ENCODE results near the gene FRMD4B.

The FRMD4B gene

DNA sequence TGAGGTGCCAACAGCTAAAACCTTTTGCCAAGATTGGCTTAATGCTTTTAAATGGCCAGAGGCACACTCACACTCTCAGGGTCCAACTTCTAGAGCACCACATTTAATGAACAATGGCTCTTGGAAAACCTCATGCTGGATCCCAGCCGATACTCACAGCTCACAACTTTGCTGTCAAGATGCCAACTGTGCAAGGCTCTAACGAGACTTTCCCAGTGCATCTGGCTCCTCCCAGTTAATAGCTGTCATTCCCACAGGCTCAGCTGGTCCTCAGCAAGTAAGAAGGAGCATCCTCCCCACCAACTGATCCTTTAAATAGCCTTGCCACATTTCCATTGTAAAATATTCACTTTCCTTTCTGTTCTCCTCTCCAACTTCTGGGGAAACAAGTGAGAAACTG is 20.3 kb upstream of the FRMD4B start:
- H3K36me3 ChIP-seq (ENCODE audit: control insufficient read depth in 5 of 5, insufficient read depth in 5 of 5, low read length in 5 of 5): no peaks in the 10 kb centered on the region
- H3K4me1 ChIP-seq (ENCODE audit: control insufficient read depth in 5 of 5, insufficient read depth in 5 of 5, low read length in 5 of 5): peaks cover 0 to 23% (median 15%) of the 10 kb centered on the region in 5 donors
- no peak overlapping the region for H3K9ac ChIP-seq (ENCODE audit: low read length in 5 of 5)
- H3K9me3 ChIP-seq (ENCODE audit: control insufficient read depth in 5 of 5, low read length in 5 of 5): peaks cover 6 to 14% (median 11%) of the 10 kb centered on the region in 5 donors
- no peak overlapping the region for H3K4me3 ChIP-seq (ENCODE audit: low read depth in 1 of 5, low read length in 5 of 5)
- peaks cover 0 to 8% (median 0%) of the 10 kb centered on the region in 5 donors for H3K27me3 ChIP-seq (ENCODE audit: control insufficient read depth in 5 of 5, insufficient read depth in 4 of 5, low read length in 5 of 5)
- H3K27ac ChIP-seq (ENCODE audit: low read depth, low read length): no peak overlapping the region

DNA sequence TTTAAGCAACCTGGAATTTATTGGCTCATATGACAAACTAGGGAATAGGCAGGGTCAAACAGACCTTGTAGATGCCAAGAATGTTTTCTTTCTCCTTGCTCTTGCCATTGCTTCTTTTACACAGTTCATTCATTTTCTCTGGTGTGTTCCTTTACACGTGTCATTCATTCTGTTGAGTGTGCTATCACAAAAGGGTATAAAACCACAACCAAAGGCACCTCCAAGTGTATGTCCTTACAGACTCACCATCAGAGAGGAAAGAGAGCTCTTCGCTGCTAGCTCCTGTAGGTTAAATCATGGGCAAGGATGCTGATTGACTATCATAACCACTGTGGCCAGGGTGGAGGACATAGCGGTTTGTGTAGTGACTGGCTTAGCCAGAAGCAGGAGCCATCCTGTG is 19.2 kb upstream of the FRMD4B start:
- Histone ChIP-seq H3K9me3 (ENCODE audit: control insufficient read depth in 5 of 5, low read length in 5 of 5) (peaks cover 6 to 14% (median 11%) of the 10 kb centered on the region in 5 donors), H3K36me3 (ENCODE audit: control insufficient read depth in 5 of 5, insufficient read depth in 5 of 5, low read length in 5 of 5) (no peaks in the 10 kb centered on the region), H3K27ac (ENCODE audit: low read depth, low read length) (no peak overlapping the region), H3K27me3 (ENCODE audit: control insufficient read depth in 5 of 5, insufficient read depth in 4 of 5, low read length in 5 of 5) (peaks cover 0 to 6% (median 0%) of the 10 kb centered on the region in 5 donors), H3K4me3 (ENCODE audit: low read depth in 1 of 5, low read length in 5 of 5) (no peak overlapping the region), H3K9ac (ENCODE audit: low read length in 5 of 5) (no peak overlapping the region), H3K4me1 (ENCODE audit: control insufficient read depth in 5 of 5, insufficient read depth in 5 of 5, low read length in 5 of 5) (peaks cover 0 to 21% (median 12%) of the 10 kb centered on the region in 5 donors)

DNA sequence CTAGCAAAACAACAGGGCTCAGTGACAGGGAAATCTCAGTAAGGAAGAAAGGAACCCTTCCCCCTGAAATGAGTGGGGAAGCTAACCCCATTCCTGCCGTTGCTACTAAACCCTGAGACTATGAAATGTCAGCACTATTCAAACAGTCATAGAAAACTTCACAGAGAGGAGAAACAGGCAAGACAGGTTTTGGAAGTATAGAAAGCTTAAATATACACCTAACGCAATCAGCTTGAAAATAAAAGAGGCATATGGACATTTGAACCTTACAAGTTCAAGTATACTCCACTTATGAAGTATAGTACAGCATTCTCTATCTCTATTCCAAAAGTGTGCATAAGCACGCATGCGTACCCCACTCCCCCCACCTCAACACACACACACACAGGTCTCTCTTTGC is 17.6 kb upstream of the FRMD4B start:
- H3K36me3 ChIP-seq (ENCODE audit: control insufficient read depth in 5 of 5, insufficient read depth in 5 of 5, low read length in 5 of 5): no peaks in the 10 kb centered on the region
- H3K9ac ChIP-seq (ENCODE audit: low read length in 5 of 5): no peak overlapping the region
- peaks cover 6 to 14% (median 11%) of the 10 kb centered on the region in 5 donors for H3K9me3 ChIP-seq (ENCODE audit: control insufficient read depth in 5 of 5, low read length in 5 of 5)
- no peak overlapping the region for H3K4me3 ChIP-seq (ENCODE audit: low read depth in 1 of 5, low read length in 5 of 5)
- H3K4me1 ChIP-seq (ENCODE audit: control insufficient read depth in 5 of 5, insufficient read depth in 5 of 5, low read length in 5 of 5): peaks cover 0 to 9% (median 5%) of the 10 kb centered on the region in 5 donors
- no peaks in the 10 kb centered on the region for H3K27me3 ChIP-seq (ENCODE audit: control insufficient read depth in 5 of 5, insufficient read depth in 4 of 5, low read length in 5 of 5)
- H3K27ac ChIP-seq (ENCODE audit: low read depth, low read length): no peak overlapping the region

DNA sequence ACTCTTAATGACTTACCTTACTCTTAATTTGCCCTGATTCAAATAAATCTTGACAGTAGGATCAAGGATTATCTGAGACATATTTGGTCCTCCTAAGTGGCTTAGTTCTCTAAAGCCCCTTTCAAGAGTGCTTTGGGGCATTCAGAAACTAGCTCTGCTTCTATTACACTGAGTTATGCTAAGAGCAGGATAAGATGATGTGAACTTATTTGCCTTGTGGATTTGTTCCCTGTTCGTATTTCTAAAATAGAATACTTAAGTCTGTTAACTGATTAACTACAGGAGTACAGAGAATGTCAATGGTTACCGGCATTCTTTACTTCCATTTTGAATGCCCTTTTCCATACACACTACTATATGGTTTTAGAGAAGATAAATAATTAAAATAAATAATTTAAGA is 14.8 kb upstream of the FRMD4B start:
- H3K9me3 ChIP-seq (ENCODE audit: control insufficient read depth in 5 of 5, low read length in 5 of 5): peaks cover 8 to 18% (median 11%) of the 10 kb centered on the region in 5 donors
- no peaks in the 10 kb centered on the region for H3K4me1 ChIP-seq (ENCODE audit: control insufficient read depth in 5 of 5, insufficient read depth in 5 of 5, low read length in 5 of 5)
- no peaks in the 10 kb centered on the region for H3K27me3 ChIP-seq (ENCODE audit: control insufficient read depth in 5 of 5, insufficient read depth in 4 of 5, low read length in 5 of 5)
- no peaks in the 10 kb centered on the region for H3K36me3 ChIP-seq (ENCODE audit: control insufficient read depth in 5 of 5, insufficient read depth in 5 of 5, low read length in 5 of 5)
- no peak overlapping the region for H3K27ac ChIP-seq (ENCODE audit: low read depth, low read length)
- no peak overlapping the region for H3K9ac ChIP-seq (ENCODE audit: low read length in 5 of 5)
- H3K4me3 ChIP-seq (ENCODE audit: low read depth in 1 of 5, low read length in 5 of 5): no peak overlapping the region

DNA sequence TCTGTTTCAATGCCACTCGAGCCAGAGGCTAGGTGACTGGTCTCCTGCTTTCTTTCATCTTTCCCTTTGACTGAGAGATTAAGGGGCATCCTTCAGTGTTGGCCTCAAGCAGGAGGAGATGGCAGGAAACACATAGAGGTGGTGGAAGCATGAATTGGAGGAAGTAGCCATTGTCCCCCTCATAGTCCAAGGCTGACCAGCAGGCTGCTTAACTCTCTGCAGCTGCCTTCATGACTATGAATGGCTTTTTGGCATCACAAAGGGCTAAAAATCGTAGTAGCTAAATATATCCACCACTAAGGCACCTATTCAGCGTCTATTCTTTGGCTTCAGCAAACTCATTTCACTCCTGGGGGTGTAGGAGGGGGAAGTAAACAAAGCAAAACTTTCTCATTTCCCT is 7.0 kb upstream of the FRMD4B start:
- no peaks in the 10 kb centered on the region for H3K36me3 ChIP-seq (ENCODE audit: control insufficient read depth in 5 of 5, insufficient read depth in 5 of 5, low read length in 5 of 5)
- H3K9me3 ChIP-seq (ENCODE audit: control insufficient read depth in 5 of 5, low read length in 5 of 5): peaks cover 0 to 7% (median 2%) of the 10 kb centered on the region in 5 donors
- H3K27me3 ChIP-seq (ENCODE audit: control insufficient read depth in 5 of 5, insufficient read depth in 4 of 5, low read length in 5 of 5): peaks cover 0 to 10% (median 3%) of the 10 kb centered on the region in 5 donors
- H3K4me3 ChIP-seq (ENCODE audit: low read depth in 1 of 5, low read length in 5 of 5): no peak overlapping the region
- no peak overlapping the region for H3K27ac ChIP-seq (ENCODE audit: low read depth, low read length)
- no peak overlapping the region for H3K9ac ChIP-seq (ENCODE audit: low read length in 5 of 5)
- H3K4me1 ChIP-seq (ENCODE audit: control insufficient read depth in 5 of 5, insufficient read depth in 5 of 5, low read length in 5 of 5): peaks cover 0 to 14% (median 5%) of the 10 kb centered on the region in 5 donors

DNA sequence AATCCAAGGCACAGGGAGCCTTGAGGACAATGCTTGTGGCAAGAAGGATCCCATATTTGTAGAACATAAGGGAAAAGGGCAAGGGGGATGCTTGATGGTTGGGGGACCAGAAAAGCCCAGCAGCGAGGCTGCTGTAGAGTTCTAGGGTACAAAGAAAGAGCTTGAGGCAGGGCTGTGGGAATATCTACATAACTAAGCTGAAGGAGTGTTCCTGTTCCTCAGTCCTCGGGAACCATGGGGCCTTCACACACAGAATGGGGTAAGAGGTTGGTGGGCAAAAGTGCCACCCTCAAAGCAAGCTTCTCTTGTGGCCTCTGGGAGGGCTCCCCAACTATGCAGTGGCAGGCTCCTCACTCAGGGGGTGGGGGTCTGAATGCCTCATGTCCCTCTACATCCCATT is 6.5 kb upstream of the FRMD4B start:
- peaks cover 0 to 10% (median 3%) of the 10 kb centered on the region in 5 donors for H3K27me3 ChIP-seq (ENCODE audit: control insufficient read depth in 5 of 5, insufficient read depth in 4 of 5, low read length in 5 of 5)
- peaks cover 0 to 7% (median 2%) of the 10 kb centered on the region in 5 donors for H3K9me3 ChIP-seq (ENCODE audit: control insufficient read depth in 5 of 5, low read length in 5 of 5)
- no peaks in the 10 kb centered on the region for H3K36me3 ChIP-seq (ENCODE audit: control insufficient read depth in 5 of 5, insufficient read depth in 5 of 5, low read length in 5 of 5)
- H3K4me3 ChIP-seq (ENCODE audit: low read depth in 1 of 5, low read length in 5 of 5): no peak overlapping the region
- H3K4me1 ChIP-seq (ENCODE audit: control insufficient read depth in 5 of 5, insufficient read depth in 5 of 5, low read length in 5 of 5): peaks cover 0 to 14% (median 5%) of the 10 kb centered on the region in 5 donors
- H3K27ac ChIP-seq (ENCODE audit: low read depth, low read length): no peak overlapping the region
- H3K9ac ChIP-seq (ENCODE audit: low read length in 5 of 5): no peak overlapping the region

DNA sequence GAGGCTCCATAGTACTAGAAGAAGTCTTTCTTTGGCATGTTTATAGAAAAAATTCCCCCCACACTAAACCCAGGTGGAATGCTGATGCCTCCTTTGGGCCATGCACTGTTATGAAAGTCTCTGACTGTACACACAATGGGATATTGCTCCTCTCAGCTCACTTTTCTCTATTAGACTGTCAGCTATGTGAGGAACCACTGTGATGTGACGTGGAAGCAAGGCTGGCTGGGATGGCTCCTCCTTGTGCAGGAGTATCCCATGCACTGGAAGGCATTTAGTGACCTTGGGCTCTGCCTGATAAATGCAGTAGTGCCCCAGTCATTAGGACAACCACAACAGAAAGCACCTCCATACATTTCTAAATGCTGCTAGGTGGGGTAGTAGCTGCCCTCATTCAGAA is 5.7 kb upstream of the FRMD4B start:
- Histone ChIP-seq H3K27me3 (ENCODE audit: control insufficient read depth in 5 of 5, insufficient read depth in 4 of 5, low read length in 5 of 5) (peaks cover 3 to 10% (median 5%) of the 10 kb centered on the region in 5 donors), H3K9me3 (ENCODE audit: control insufficient read depth in 5 of 5, low read length in 5 of 5) (peaks cover 0 to 4% (median 0%) of the 10 kb centered on the region in 5 donors), H3K4me3 (ENCODE audit: low read depth in 1 of 5, low read length in 5 of 5) (no peak overlapping the region), H3K4me1 (ENCODE audit: control insufficient read depth in 5 of 5, insufficient read depth in 5 of 5, low read length in 5 of 5) (peaks cover 0 to 17% (median 7%) of the 10 kb centered on the region in 5 donors), H3K9ac (ENCODE audit: low read length in 5 of 5) (no peak overlapping the region), H3K27ac (ENCODE audit: low read depth, low read length) (no peak overlapping the region), H3K36me3 (ENCODE audit: control insufficient read depth in 5 of 5, insufficient read depth in 5 of 5, low read length in 5 of 5) (no peaks in the 10 kb centered on the region)

DNA sequence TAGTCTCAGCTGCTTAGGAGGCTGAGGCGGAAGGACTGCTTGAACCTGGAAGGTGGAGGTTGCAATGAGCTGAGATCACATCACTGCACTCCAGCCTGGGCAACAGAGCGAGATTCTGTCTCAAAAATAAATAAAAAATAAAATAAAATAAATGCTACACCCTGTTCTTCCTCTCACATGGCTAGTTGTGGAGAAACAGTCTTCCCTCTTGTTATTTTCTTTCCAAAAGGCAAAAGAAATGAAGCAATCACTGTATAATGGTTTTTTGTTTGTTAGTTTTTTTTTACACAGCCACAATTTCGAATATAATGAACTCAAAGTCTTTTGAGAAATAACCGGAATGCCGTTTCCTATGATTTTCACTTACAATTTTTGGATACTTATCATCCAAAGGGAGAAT is 4.9 kb upstream of the FRMD4B start:
- no peak overlapping the region for H3K4me3 ChIP-seq (ENCODE audit: low read depth in 1 of 5, low read length in 5 of 5)
- H3K9me3 ChIP-seq (ENCODE audit: control insufficient read depth in 5 of 5, low read length in 5 of 5): peaks cover 0 to 4% (median 0%) of the 10 kb centered on the region in 5 donors
- peaks cover 0 to 24% (median 15%) of the 10 kb centered on the region in 5 donors for H3K4me1 ChIP-seq (ENCODE audit: control insufficient read depth in 5 of 5, insufficient read depth in 5 of 5, low read length in 5 of 5)
- H3K27me3 ChIP-seq (ENCODE audit: control insufficient read depth in 5 of 5, insufficient read depth in 4 of 5, low read length in 5 of 5): peaks cover 10 to 11% (median 10%) of the 10 kb centered on the region in 5 donors
- H3K27ac ChIP-seq (ENCODE audit: low read depth, low read length): no peak overlapping the region
- no peaks in the 10 kb centered on the region for H3K36me3 ChIP-seq (ENCODE audit: control insufficient read depth in 5 of 5, insufficient read depth in 5 of 5, low read length in 5 of 5)
- no peak overlapping the region for H3K9ac ChIP-seq (ENCODE audit: low read length in 5 of 5)

DNA sequence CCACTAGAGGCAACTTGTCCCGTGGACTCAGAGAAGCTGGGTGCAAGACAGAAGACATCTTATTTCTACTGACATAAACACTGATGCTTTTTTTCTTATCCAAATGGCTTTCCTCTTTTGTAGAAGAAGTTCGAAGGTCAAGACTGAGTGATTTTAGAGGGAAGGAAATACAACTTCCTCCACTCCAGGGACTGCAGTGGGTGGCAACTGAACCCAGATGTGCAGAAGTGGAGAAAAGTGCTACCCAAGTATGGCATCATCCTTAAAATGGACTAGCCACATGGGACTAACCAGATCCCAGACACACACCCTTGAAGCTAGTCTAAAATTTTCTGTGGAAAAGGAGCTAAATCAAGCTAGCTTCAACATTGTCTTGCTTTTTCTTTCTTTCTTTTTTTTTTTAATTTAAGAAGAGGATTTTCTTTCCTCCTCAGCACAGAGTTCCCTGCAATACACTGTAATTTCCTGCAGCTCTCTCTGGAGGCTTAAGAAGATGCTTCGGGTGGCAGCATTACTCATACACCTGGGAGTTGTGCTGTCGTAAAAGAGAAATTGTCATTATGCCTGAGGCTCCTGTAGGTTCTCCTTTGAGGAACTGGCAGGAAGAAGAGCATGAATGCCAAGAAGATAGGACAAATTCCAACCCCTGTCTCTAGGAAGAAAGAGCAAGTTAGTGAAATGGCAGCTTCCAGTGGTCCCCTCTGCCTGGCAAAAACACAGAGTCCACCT is 3.8 kb upstream of the FRMD4B start:
- Histone ChIP-seq H3K4me1 (ENCODE audit: control insufficient read depth in 5 of 5, insufficient read depth in 5 of 5, low read length in 5 of 5) (peaks cover 0 to 30% (median 18%) of the 10 kb centered on the region in 5 donors), H3K9me3 (ENCODE audit: control insufficient read depth in 5 of 5, low read length in 5 of 5) (peaks cover 0 to 4% (median 0%) of the 10 kb centered on the region in 5 donors), H3K9ac (ENCODE audit: low read length in 5 of 5) (no peak overlapping the region), H3K27me3 (ENCODE audit: control insufficient read depth in 5 of 5, insufficient read depth in 4 of 5, low read length in 5 of 5) (peaks cover 10 to 16% (median 15%) of the 10 kb centered on the region in 5 donors), H3K36me3 (ENCODE audit: control insufficient read depth in 5 of 5, insufficient read depth in 5 of 5, low read length in 5 of 5) (no peaks in the 10 kb centered on the region), H3K27ac (ENCODE audit: low read depth, low read length) (no peak overlapping the region), H3K4me3 (ENCODE audit: low read depth in 1 of 5, low read length in 5 of 5) (no peak overlapping the region)

DNA sequence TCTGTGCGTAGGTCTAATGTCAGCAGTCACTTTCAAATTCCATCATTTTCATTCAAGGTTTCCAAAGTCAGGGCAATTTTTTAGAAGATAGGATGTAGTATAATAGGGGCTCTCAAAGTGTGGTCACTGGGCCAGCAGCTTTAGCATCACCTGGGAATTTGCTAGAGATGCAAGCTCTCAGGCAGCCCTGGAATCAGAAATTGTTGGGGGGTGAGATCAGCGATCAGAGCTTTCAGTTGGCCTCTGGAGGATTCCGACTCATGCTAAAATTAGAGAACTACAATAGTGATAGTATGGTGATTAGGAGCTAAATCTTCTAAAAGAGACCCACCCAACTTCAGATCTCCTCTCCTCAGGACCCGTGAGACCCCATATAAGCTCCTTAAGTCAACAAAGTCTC is 2.4 kb upstream of the FRMD4B start:
- Histone ChIP-seq H3K4me1 (ENCODE audit: control insufficient read depth in 5 of 5, insufficient read depth in 5 of 5, low read length in 5 of 5) (peaks cover 0 to 30% (median 18%) of the 10 kb centered on the region in 5 donors), H3K9me3 (ENCODE audit: control insufficient read depth in 5 of 5, low read length in 5 of 5) (no peaks in the 10 kb centered on the region), H3K9ac (ENCODE audit: low read length in 5 of 5) (no peak overlapping the region), H3K27me3 (ENCODE audit: control insufficient read depth in 5 of 5, insufficient read depth in 4 of 5, low read length in 5 of 5) (peaks cover 10 to 22% (median 15%) of the 10 kb centered on the region in 5 donors), H3K27ac (ENCODE audit: low read depth, low read length) (no peak overlapping the region), H3K4me3 (ENCODE audit: low read depth in 1 of 5, low read length in 5 of 5) (no peak overlapping the region), H3K36me3 (ENCODE audit: control insufficient read depth in 5 of 5, insufficient read depth in 5 of 5, low read length in 5 of 5) (no peaks in the 10 kb centered on the region)
